HEK293 (cell line): ENCODE data around the gene MYH13.

Source experiments
- CTCF ChIA-PET: fragments of 350-600 bp; formaldehyde crosslinking; extraction: SDS; loops from one replicate; lab custom pipeline; 2021; ENCODE audit warnings: antibody characterized with exemption; lab: Yijun Ruan, JAX
- POLR2A ChIA-PET: fragments of 300-600 bp; formaldehyde crosslinking; extraction: SDS; loops from one replicate; lab custom pipeline; 2020; ENCODE audit warnings: antibody characterized with exemption, inconsistent platforms; lab: Yijun Ruan, JAX
- H3K27ac ChIP-seq: fragments of 200-500 bp; sonication (Bioruptor generic); 2 replicates; pipeline ENCODE4 v1.5.1; 2014; ENCODE audit warnings: low read depth, low read length, control low read depth, inconsistent platforms; ENCODE audit errors: extremely low read depth
- H3K36me3 ChIP-seq, 2 experiments: fragments of 200-500 bp in 1 of 2; sonication (Bioruptor generic) in 1 of 2; 1 replicate in 1 of 2; 2 replicates in 1 of 2; pipeline ENCODE4 v1.5.1; 2014 to 2017; ENCODE audit warnings: inconsistent platforms in 2 of 2, low read length in 2 of 2; ENCODE audit not compliant: control insufficient read depth in 2 of 2, insufficient read depth in 1 of 2
- H3K4me1 ChIP-seq: fragments of 200-500 bp; sonication (Bioruptor generic); 2 replicates; pipeline ENCODE4 v1.5.1; 2014; ENCODE audit warnings: mild to moderate bottlenecking, low read length, inconsistent platforms; ENCODE audit not compliant: control insufficient read depth, insufficient read depth
- H3K4me3 ChIP-seq: 2 replicates; pipeline ENCODE4 v1.5.1; 2011; ENCODE audit warnings: low read depth, mild to moderate bottlenecking, control low read depth, low read length, moderate library complexity
- H3K9me3 ChIP-seq: fragments of 200-500 bp; sonication (Bioruptor generic); 2 replicates; pipeline ENCODE4 v1.5.1; 2014; ENCODE audit warnings: low read depth, low read length, inconsistent platforms; ENCODE audit not compliant: control insufficient read depth, insufficient read depth
- HOXA7 ChIP-seq: sonication (generic); formaldehyde crosslinking; IDR thresholded peaks from 2 replicates; pipeline ENCODE4 v1.8.1; 2022; ENCODE audit warnings: missing genetic modification reagents, borderline replicate concordance
- KLF17 ChIP-seq: fragments of 450-650 bp; formaldehyde crosslinking; IDR thresholded peaks from 2 replicates; pipeline ENCODE4 v1.5.1; 2016; ENCODE audit warnings: missing biosample characterization, missing genetic modification characterization
- TCF7L2 ChIP-seq: IDR thresholded peaks from 2 replicates; pipeline ENCODE4 v1.6.1; 2011; ENCODE audit warnings: low read depth, mild to moderate bottlenecking, inconsistent platforms, low read length, moderate library complexity, borderline replicate concordance
- ZBTB20 ChIP-seq: fragments of 450-650 bp; formaldehyde crosslinking; IDR thresholded peaks from 2 replicates; pipeline ENCODE4 v1.5.1; 2016; ENCODE audit warnings: missing biosample characterization, missing genetic modification characterization
- ZNF133 ChIP-seq: fragments of 450-650 bp; formaldehyde crosslinking; IDR thresholded peaks from 2 replicates; pipeline ENCODE4 v1.5.1; 2016; ENCODE audit warnings: missing biosample characterization, missing genetic modification characterization
- ZNF140 ChIP-seq: fragments of 450-650 bp; formaldehyde crosslinking; IDR thresholded peaks from 2 replicates; pipeline ENCODE4 v1.5.1; 2016; ENCODE audit warnings: missing biosample characterization, missing genetic modification characterization
- ZNF501 ChIP-seq: fragments of 450-650 bp; formaldehyde crosslinking; IDR thresholded peaks from 2 replicates; pipeline ENCODE4 v1.5.1; 2016; ENCODE audit warnings: missing biosample characterization, missing genetic modification characterization
- ZNF677 ChIP-seq: fragments of 450-650 bp; IDR thresholded peaks from 2 replicates; pipeline ENCODE4 v1.5.0; 2018; ENCODE audit warnings: missing biosample characterization, mild to moderate bottlenecking, missing genetic modification characterization, moderate library complexity
- ZSCAN23 ChIP-seq: fragments of 450-650 bp; formaldehyde crosslinking; IDR thresholded peaks from 2 replicates; pipeline ENCODE4 v1.5.1; 2016; ENCODE audit warnings: missing biosample characterization, missing genetic modification characterization
- TF ChIP-seq, protein P1 (sequence below): fragments of 450-650 bp; formaldehyde crosslinking; IDR thresholded peaks from 2 replicates; pipeline ENCODE4; 2016; ENCODE audit warnings: missing biosample characterization, missing genetic modification characterization
- TF ChIP-seq, protein P2 (sequence below): fragments of 450-650 bp; formaldehyde crosslinking; IDR thresholded peaks from 2 replicates; pipeline ENCODE4 v1.5.1; 2016; ENCODE audit warnings: missing biosample characterization, missing genetic modification characterization
- TF ChIP-seq, protein P3 (sequence below): fragments of 450-650 bp; formaldehyde crosslinking; IDR thresholded peaks from 2 replicates; pipeline ENCODE4 v1.5.1; 2017; ENCODE audit warnings: missing biosample characterization, missing genetic modification characterization

The MYH13 gene

DNA sequence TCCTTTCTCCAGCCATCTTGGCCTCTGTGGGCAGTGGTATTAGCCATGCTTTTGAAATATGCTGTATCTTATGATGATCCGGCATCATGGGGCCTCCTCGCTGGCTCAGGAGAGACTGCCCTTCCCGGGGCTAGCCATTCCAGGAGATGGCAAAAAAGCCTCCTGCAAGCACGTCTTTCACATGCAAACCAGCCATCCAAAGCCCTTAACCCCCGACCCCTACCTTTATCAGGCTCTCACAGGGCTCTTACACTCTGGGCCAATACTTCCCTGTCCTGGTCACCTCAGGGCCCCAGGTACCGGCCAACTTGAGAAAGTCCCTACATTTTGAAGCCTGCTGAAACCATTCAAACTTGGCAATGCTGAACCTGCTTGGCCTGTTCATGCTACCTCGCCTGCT is 36.4 kb downstream of the MYH13 start:
- no peak for TF ChIP-seq ZNF140 (tag by site-specific recombination)
- POLR2A ChIA-PET: no interaction called here

GRCh38 chr17:10332515-10332914 is 40.3 kb downstream of the MYH13 start:
- no peaks in the 10 kb centered on the region for H3K4me1 ChIP-seq
- ChIA-PET POLR2A (interaction anchor here (2.1 kb wide), 1 partner anchor 283 kb away, joined by 6 read pairs; no protein-coding TSS in a partner anchor), CTCF (interaction anchor here (1.9 to 14.3 kb wide), 2 partner anchors 15 to 283 kb away, joined by 5 to 473 read pairs; no protein-coding TSS in a partner anchor)
- H3K36me3 ChIP-seq: no peaks in the 10 kb centered on the region
- H3K4me3 ChIP-seq: no peak overlapping the region
- H3K27ac ChIP-seq: no peak overlapping the region
- TF ChIP-seq ZNF501 (no peak), TCF7L2 (no peak), KLF17 (tag by site-specific recombination) (no peak), HOXA7 (CRISPR knock-in tag) (no peak), ZNF677 (tag by site-specific recombination) (no peak), ZSCAN23 (tag by site-specific recombination) (no peak), ZNF133 (tag by site-specific recombination) (no peak), ZBTB20 (tag by site-specific recombination) (no peak)
- TF ChIP-seq, protein P1, sequence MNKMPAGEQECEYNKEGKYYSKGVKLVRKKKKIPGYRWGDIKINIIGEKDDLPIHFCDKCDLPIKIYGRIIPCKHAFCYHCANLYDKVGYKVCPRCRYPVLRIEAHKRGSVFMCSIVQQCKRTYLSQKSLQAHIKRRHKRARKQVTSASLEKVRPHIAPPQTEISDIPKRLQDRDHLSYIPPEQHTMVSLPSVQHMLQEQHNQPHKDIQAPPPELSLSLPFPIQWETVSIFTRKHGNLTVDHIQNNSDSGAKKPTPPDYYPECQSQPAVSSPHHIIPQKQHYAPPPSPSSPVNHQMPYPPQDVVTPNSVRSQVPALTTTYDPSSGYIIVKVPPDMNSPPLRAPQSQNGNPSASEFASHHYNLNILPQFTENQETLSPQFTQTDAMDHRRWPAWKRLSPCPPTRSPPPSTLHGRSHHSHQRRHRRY (tag by site-specific recombination): no peak
- TF ChIP-seq, protein P2, sequence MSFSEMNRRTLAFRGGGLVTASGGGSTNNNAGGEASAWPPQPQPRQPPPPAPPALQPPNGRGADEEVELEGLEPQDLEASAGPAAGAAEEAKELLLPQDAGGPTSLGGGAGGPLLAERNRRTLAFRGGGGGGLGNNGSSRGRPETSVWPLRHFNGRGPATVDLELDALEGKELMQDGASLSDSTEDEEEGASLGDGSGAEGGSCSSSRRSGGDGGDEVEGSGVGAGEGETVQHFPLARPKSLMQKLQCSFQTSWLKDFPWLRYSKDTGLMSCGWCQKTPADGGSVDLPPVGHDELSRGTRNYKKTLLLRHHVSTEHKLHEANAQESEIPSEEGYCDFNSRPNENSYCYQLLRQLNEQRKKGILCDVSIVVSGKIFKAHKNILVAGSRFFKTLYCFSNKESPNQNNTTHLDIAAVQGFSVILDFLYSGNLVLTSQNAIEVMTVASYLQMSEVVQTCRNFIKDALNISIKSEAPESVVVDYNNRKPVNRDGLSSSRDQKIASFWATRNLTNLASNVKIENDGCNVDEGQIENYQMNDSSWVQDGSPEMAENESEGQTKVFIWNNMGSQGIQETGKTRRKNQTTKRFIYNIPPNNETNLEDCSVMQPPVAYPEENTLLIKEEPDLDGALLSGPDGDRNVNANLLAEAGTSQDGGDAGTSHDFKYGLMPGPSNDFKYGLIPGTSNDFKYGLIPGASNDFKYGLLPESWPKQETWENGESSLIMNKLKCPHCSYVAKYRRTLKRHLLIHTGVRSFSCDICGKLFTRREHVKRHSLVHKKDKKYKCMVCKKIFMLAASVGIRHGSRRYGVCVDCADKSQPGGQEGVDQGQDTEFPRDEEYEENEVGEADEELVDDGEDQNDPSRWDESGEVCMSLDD (tag by site-specific recombination): no peak
- TF ChIP-seq, protein P3, sequence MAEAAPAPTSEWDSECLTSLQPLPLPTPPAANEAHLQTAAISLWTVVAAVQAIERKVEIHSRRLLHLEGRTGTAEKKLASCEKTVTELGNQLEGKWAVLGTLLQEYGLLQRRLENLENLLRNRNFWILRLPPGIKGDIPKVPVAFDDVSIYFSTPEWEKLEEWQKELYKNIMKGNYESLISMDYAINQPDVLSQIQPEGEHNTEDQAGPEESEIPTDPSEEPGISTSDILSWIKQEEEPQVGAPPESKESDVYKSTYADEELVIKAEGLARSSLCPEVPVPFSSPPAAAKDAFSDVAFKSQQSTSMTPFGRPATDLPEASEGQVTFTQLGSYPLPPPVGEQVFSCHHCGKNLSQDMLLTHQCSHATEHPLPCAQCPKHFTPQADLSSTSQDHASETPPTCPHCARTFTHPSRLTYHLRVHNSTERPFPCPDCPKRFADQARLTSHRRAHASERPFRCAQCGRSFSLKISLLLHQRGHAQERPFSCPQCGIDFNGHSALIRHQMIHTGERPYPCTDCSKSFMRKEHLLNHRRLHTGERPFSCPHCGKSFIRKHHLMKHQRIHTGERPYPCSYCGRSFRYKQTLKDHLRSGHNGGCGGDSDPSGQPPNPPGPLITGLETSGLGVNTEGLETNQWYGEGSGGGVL (tag by site-specific recombination): no peak
- no peaks in the 10 kb centered on the region for H3K9me3 ChIP-seq

More for the DNA sequence above, 36.4 kb downstream of the MYH13 start:
- CTCF ChIA-PET: interaction anchor here (1.0 to 14.3 kb wide), 2 partner anchors 20 to 279 kb away, joined by 6 to 473 read pairs; no protein-coding TSS in a partner anchor
- Histone ChIP-seq H3K4me1 (no peaks in the 10 kb centered on the region; the same call in 1 of the 2 replicates), H3K4me3 (no peak overlapping the region), H3K9me3 (no peaks in the 10 kb centered on the region), H3K36me3 (no peaks in the 10 kb centered on the region), H3K27ac (no peak overlapping the region)
